T1000 (cell line): Measurements from ENCODE around the gene CCHCR1.

Experiments used
- DNase-seq: peaks from one replicate; lab custom pipeline; 2025; ENCODE audit warnings: mixed read lengths; lab: John Stamatoyannopoulos, UW

CCHCR1 gene

DNA sequence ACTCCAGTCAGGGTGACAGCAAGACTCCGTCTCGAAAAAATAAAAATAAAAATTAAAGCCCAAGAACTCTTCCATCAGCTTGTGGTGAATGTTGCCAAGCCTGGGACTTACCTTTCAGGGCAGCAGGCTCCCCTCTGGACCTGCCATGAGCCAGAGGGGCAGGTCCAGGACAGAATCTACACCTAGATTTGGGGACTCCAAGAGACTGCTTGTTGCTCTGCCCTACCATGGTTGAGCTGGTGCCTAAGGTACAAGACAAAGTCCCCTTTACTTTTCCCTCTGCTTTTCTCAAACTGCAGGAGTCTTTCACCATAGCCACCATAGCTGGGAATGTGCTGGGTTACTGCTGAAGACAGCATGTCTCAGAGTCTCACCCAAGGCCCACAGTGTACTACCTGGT lies 54.5 kb downstream of the CCHCR1 start:
- no peak for DNase-seq

- no peak for DNase-seq
Measured at GRCh38 chr6:31098449-31098938, 59.1 kb downstream of the CCHCR1 start.

DNA sequence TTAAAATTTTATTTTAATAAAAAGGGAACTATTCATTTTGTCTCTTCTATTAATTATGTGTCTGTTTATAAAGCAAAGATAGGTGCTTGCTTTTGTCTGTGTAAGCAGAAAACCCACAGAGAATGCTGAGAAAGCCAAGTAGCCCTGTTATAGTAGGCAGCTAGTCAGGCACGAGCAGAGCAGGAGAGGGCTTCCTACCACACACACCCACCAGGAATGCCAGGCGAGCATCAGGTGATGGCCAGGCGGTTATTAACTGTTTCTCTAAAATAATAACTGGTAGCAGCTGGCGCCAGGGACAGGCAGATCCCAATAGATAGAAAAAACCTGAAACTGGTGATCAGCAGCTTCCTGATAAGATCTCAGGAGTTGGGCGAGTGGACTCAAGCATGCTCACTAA lies 60.9 kb downstream of the CCHCR1 start:
- DNase-seq = no peak

DNA sequence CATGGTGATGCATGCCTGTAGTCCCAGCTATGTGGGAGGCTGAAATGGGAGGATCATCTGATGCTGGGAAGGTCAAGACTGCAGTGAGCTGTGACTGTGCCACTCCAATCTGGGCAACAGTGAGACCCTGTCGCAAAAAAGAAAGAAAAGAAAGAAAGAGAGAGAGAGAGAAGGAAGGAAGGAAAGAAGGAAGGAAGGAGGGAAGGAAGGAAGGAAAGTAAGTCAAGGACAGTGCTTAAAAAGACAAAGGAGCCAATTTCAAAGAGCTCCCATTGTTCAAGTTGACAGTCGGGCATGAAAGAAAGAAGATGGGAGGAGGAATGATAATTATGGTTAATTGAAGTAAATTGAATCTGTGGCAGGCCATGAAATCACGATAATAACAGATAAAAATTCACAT lies 61.4 kb downstream of the CCHCR1 start:
- DNase-seq = no peak

DNA sequence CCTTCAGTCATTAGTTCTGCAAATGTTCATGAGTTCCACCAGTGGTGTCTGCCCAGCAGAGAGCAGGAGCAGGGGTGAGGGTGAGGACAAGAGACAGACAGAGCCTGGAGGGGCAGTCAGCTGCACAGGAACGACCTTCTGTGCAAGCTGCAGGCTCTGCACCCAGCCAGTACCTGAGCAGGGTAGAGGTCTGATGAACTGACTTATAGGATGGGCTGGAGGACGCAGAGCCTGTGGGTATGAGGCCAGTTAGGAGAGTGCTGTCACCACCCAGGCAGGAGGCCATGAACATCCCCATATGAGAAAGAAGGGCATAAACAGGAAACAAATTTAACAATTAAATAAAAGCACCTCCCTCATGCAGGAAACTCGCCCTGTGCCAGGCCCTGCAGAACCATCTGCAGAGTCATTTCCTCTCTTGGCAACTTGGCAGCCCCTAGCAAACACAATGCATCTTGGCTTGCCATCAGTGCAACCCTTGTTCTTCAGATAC lies 63.2 kb downstream of the CCHCR1 start:
- no peak for DNase-seq

DNA sequence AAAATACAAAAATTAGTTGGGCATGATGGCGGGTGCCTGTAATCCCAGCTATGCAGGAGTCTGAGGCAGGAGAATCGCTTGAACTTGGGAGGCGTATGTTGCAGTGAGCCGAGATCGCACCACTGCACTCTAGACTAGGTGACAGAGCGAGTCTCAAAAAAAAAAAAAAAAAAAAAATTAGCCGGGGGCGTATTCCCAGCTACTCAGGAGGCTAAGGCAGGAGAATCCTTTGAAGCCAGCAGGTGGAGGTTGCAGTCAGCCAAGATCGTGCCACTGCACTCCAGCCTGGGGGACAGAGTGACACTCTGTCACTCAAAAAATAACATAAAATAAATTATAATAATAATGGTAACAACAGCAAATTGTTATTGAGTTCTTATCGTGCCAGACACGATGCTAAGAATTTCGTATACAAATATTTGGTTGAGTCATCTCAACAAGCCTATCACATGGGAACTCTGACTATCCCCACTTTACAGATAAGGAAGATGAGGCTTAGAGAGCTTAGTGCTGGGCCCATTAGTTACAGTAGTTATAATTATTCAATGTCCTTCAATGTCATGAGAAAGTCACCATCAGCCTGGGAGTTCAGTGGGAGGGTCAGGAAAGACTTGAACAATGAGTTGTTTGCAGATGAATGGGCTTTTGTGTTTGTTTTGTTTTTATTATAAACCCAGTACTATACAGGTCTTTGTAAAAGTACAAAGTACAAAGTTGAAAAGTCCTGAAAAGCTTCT lies 64.7 kb downstream of the CCHCR1 start:
- no peak for DNase-seq
